ENCODE data around the gene ZGLP1.

DNA sequence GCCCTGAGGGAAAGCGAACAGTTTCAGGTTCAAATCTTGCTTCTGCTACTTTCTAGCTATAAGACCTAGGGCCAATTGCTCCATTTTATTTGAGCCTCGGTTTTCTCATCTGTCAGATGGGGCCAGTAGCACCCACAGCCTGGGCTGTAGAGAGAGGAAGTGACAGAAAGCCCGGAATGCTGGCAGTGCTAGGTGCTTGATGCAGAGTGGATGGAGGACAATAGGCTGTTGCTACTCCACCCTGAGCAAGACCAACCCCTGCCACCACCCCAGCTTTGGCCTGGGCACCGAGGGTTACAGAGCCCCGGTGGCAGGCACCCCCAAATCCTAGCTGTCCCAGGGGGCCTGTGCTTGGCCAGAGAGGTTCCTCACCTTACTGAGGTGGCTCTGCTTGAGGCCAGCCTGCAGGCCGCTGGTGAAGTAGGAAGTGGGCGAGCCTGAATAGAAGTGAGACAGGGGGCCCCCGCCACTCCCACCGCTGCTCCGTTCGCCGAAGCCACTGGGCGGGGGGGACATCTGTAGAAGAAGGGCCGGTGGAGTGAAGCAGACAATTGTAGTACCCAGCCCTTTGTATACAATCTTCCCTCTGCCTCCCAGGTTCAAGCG lies 8.3 kb upstream of the ZGLP1 start:
- TF ChIP-seq, protein P1, sequence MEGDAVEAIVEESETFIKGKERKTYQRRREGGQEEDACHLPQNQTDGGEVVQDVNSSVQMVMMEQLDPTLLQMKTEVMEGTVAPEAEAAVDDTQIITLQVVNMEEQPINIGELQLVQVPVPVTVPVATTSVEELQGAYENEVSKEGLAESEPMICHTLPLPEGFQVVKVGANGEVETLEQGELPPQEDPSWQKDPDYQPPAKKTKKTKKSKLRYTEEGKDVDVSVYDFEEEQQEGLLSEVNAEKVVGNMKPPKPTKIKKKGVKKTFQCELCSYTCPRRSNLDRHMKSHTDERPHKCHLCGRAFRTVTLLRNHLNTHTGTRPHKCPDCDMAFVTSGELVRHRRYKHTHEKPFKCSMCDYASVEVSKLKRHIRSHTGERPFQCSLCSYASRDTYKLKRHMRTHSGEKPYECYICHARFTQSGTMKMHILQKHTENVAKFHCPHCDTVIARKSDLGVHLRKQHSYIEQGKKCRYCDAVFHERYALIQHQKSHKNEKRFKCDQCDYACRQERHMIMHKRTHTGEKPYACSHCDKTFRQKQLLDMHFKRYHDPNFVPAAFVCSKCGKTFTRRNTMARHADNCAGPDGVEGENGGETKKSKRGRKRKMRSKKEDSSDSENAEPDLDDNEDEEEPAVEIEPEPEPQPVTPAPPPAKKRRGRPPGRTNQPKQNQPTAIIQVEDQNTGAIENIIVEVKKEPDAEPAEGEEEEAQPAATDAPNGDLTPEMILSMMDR (IDR thresholded peaks at IDR 0.05; ENCODE audit: low read depth, low read length, poor library complexity, severe bottlenecking) = no peak
- no peak for TF ChIP-seq EZH2phosphoT487 (IDR thresholded peaks at IDR 0.05; ENCODE audit: borderline replicate concordance, low read length)
